Measurements from ENCODE around the gene AUTS2. TPM values are rescaled to one million over a fixed set of nuclear protein-coding genes. Genes with fewer than 3 reads are reported as not detected.

AUTS2 gene
- total RNA-seq, 1 donor from 2014 or later: 125 TPM

DNA sequence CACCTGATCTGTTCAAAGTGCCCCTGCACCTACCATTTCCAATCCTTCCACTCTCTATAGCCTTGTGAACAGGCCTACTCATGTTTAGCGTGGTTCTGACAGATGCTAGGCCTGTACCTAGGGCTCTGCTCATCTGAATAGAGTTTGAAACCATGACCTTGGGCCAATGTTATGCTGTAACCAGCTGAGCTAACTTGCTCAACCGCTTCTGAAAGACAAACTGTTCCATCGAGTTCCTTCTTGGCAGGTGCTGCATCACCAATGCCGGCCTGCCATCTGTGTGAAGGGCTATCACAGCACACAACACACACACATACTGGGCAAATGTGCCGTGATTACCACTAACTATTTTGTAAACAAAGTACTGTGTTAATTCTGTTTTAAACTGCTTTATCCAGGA lies 1114.7 kb downstream of the AUTS2 start:
- peaks cover 18% of the 10 kb centered on the region for H3K4me1 Mint-ChIP-seq (ENCODE audit: low read depth)
- DNase-seq (ENCODE audit: low spot score, unreplicated experiment): no peak
- H3K4me3 Mint-ChIP-seq (ENCODE audit: low read depth): no peak overlapping the region
- H3K27me3 Mint-ChIP-seq: peaks cover 45% of the 10 kb centered on the region
- TF ChIP-seq, protein P1, sequence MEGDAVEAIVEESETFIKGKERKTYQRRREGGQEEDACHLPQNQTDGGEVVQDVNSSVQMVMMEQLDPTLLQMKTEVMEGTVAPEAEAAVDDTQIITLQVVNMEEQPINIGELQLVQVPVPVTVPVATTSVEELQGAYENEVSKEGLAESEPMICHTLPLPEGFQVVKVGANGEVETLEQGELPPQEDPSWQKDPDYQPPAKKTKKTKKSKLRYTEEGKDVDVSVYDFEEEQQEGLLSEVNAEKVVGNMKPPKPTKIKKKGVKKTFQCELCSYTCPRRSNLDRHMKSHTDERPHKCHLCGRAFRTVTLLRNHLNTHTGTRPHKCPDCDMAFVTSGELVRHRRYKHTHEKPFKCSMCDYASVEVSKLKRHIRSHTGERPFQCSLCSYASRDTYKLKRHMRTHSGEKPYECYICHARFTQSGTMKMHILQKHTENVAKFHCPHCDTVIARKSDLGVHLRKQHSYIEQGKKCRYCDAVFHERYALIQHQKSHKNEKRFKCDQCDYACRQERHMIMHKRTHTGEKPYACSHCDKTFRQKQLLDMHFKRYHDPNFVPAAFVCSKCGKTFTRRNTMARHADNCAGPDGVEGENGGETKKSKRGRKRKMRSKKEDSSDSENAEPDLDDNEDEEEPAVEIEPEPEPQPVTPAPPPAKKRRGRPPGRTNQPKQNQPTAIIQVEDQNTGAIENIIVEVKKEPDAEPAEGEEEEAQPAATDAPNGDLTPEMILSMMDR (IDR thresholded peaks at IDR 0.05; ENCODE audit: unreplicated experiment): no peak
- H3K9me3 Mint-ChIP-seq (ENCODE audit: low read depth): peaks cover 5% of the 10 kb centered on the region
- peaks cover 22% of the 10 kb centered on the region for H3K36me3 Mint-ChIP-seq (ENCODE audit: insufficient read depth)
- H3K27ac Mint-ChIP-seq: no peak overlapping the region

DNA sequence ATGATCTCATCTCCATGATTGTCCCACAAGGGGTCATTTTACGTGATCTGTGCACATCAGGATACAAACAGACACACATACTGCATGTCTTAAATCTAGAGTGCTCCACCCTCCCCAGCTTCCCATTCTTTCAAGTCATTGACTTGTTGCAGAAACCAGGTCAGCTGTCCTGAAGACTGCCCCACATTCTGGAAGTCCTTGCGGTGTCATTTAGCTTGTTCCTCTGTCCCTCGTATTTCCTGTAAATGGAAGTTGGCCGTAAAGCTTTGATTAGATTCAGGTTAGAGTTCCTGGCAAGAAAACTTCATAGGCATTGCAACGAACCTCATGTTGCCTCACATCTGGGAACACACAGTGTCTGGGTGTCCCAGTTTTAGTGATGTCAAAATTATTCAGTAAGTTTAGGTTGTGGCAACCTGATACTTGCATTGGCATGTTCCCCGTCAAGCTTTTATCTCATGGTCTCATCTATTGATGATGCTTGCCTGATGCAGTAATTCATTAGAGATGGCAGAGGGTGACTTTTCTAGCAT lies 1116.3 kb downstream of the AUTS2 start:
- Mint-ChIP-seq H3K4me1 (ENCODE audit: low read depth) (peaks cover 32% of the 10 kb centered on the region), H3K4me3 (ENCODE audit: low read depth) (no peak overlapping the region), H3K9me3 (ENCODE audit: low read depth) (peaks cover 5% of the 10 kb centered on the region), H3K27ac (no peak overlapping the region), H3K36me3 (ENCODE audit: insufficient read depth) (peaks cover 23% of the 10 kb centered on the region), H3K27me3 (peaks cover 48% of the 10 kb centered on the region)
- DNase-seq (ENCODE audit: low spot score, unreplicated experiment): no peak
- TF ChIP-seq, protein P1 (IDR thresholded peaks at IDR 0.05; ENCODE audit: unreplicated experiment): no peak

DNA sequence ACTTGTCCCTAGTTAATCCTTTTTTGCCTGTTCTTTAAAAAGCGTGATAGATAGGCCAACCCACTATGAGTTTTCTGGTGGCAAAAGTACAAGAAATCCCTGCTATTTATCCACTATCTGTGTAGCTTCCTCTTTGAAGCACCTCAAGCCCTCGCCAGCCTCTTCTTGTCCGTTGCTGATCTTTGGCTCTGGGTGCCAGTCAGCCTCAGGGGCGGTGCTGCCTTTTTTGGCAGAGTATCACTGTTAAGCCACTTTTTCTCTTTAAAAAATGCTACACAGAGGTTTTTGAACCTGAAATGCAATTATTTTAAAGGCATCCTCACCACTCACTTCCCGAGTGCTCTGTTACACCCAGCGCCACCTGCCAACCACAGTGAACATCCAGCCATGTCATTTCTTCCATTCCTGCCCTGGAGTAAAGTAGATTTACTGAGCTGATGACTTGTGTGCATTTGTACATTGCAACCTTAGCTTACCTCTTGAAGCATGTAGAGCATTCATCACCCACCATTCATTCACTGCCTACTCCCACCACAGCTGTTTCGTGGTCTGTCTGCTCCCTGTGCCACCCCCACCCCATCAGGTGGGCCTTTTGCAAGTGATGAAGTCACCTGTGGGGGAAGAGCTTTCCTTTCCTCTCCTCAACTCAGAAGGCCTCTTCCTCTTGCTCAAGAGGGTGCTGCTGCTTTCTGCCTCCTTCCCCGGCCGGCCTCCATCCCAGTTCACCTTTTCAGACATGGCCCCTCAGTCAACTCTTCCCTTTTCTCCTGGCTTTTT lies 1119.5 kb downstream of the AUTS2 start:
- Mint-ChIP-seq H3K9me3 (ENCODE audit: low read depth) (peaks cover 5% of the 10 kb centered on the region), H3K4me3 (ENCODE audit: low read depth) (no peak overlapping the region), H3K27ac (no peak overlapping the region), H3K4me1 (ENCODE audit: low read depth) (peaks cover 29% of the 10 kb centered on the region), H3K36me3 (ENCODE audit: insufficient read depth) (peaks cover 23% of the 10 kb centered on the region), H3K27me3 (peaks cover 50% of the 10 kb centered on the region)
- no peak for DNase-seq (ENCODE audit: low spot score, unreplicated experiment)
- TF ChIP-seq, protein P1 (IDR thresholded peaks at IDR 0.05; ENCODE audit: unreplicated experiment): no peak

DNA sequence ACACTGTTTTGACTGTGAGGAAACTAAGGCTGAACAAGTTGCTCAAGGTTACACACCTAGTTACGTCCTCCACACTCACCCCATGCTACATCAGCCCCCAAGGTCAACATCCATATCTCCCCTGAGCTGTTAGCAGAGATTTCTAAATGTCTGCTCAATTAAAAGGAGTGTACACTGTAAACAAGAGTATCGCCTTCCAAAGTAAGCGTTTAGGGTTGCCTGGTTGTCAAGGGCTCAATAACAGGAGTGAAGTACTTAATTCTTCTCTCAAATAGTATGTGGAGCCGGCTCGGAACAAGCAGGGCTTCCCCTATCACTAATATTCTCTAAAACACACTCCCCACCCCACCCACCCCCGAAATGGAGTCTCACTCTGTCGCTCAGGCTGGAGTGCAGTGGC lies 1120.8 kb downstream of the AUTS2 start:
- no peak for DNase-seq (ENCODE audit: low spot score, unreplicated experiment)
- Mint-ChIP-seq H3K4me1 (ENCODE audit: low read depth) (peaks cover 29% of the 10 kb centered on the region), H3K4me3 (ENCODE audit: low read depth) (no peak overlapping the region), H3K27me3 (peaks cover 46% of the 10 kb centered on the region), H3K9me3 (ENCODE audit: low read depth) (peaks cover 5% of the 10 kb centered on the region), H3K36me3 (ENCODE audit: insufficient read depth) (peaks cover 14% of the 10 kb centered on the region), H3K27ac (no peak overlapping the region)
- TF ChIP-seq, protein P1 (IDR thresholded peaks at IDR 0.05; ENCODE audit: unreplicated experiment): no peak

DNA sequence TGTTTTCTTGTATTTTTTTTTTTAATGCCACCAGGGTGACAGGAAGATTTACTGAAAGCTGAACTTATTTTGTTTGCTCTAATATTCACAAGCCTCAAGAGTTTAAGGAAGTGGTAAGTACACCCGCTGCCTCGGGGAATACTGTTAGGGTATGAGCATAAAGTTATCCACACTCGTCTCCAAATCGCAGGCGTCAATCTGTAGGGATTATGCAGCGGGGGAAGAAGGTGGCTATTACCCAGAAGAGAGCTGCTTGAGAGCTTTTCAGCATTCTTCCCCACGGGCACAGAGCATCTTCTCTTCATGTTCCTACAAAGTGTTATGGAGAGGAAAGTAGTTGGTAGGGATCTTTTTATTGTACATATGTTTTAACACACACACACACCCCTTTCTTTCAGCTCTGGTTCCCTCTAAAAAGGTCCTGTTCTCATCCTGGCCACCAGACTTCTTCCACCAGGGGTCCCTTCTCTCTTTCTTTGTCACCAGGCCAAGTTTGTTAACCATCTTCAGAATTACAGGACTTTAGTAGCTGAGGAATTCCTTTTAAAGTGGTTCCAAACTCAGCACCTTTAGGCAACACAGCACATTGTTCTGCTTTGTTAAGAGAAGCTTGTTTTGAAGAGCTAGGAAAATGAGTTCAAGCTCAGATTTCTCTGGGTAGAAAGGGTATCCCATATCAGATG lies 1122.1 kb downstream of the AUTS2 start:
- peaks cover 32% of the 10 kb centered on the region for H3K4me1 Mint-ChIP-seq (ENCODE audit: low read depth)
- DNase-seq (ENCODE audit: low spot score, unreplicated experiment): no peak
- TF ChIP-seq, protein P1 (IDR thresholded peaks at IDR 0.05; ENCODE audit: unreplicated experiment): no peak
- no peak overlapping the region for H3K27ac Mint-ChIP-seq
- H3K9me3 Mint-ChIP-seq (ENCODE audit: low read depth): no peaks in the 10 kb centered on the region
- H3K36me3 Mint-ChIP-seq (ENCODE audit: insufficient read depth): peaks cover 8% of the 10 kb centered on the region
- H3K27me3 Mint-ChIP-seq: peaks cover 40% of the 10 kb centered on the region
- no peak overlapping the region for H3K4me3 Mint-ChIP-seq (ENCODE audit: low read depth)
